ENCODE measurements around the gene KRT72. TPM values are rescaled to one million over a fixed set of nuclear protein-coding genes. Genes with fewer than 3 reads are reported as not detected.

Gene KRT72
- not detected for total RNA-seq

DNA sequence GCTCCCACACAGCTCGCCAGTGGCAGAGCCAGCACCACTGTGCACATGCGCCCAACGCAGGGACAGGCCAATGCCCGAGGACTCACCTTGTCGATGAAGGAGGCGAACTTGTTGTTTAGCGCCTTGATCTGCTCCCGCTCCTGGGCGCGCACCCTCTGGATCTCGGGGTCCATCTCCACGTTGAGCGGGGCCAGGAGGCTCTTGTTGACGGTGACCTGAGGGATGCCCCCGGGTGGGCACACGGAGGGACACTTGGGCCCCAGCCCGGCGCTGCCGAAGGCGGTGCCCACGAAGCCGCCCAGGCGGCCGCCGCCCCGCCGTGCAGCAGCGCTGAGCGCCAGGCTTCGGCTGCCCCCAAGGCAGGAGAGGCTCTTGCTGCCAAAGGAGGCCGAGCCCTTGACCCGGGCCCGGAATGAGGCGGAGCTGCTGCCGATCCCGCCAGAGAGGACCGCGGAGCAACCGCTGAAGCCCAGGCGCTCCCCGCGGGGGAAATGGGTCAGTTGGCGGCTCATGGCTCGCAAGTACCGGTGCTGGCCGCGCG lies at the start of gene KRT72:
KRT72 (minus strand) TSS at position 523 of the 541 bp plus-strand sequence; CDS start at position 512, 11 bp downstream.
- H3K4me1 ChIP-seq: no peaks in the 10 kb centered on the region
- intact Hi-C loops (cut with DNase I): no loop called here
- DNase-seq (ENCODE audit: extremely low spot score): peak; percentile 82
- H3K36me3 ChIP-seq: no peaks in the 10 kb centered on the region
- H3K4me3 ChIP-seq: no peak within 1 kb of the TSS
- peaks cover 0 to 56% (median 9%) of the 10 kb centered on the region in 4 donors for H3K27me3 ChIP-seq
- TF ChIP-seq CTCF (IDR thresholded peaks at IDR 0.05) (no peak), EP300 (IDR thresholded peaks at IDR 0.05) (no peak), POLR2A (IDR thresholded peaks at IDR 0.05; ENCODE audit: low read depth) (no peak), POLR2AphosphoS5 (IDR thresholded peaks at IDR 0.05) (no peak)
- H3K9me3 ChIP-seq: no peaks in the 10 kb centered on the region
- H3K27ac ChIP-seq (replicated peaks in 1 of 4): no peak within 1 kb of the TSS
- WGBS: 44% methylated on average over 14 of the region's 48 CpGs

- no peak overlapping the region for H3K4me3 ChIP-seq
Measured at GRCh38 chr12:52650520-52651081, 49.3 kb upstream of the KRT72 start.

DNA sequence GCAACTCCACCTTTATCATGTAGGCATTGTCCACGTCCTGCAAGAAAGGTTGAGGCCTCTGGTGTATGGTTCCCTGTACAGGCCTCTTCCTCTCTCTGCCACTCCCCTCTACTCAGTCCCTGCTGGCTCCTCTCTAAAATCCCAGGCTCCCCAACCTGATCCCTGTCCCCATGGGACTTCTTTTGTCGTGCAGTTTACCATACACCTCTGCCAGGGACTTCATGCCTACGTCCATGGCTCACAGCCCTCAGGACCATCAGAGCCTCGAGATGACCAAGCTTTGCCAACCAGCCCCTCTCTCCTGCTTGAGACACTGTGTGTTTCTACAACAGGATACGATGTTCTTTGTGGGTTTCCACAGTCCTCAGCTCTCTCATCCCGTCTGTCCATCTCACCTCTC lies 47.8 kb upstream of the KRT72 start:
- peaks cover 0 to 12% (median 0%) of the 10 kb centered on the region in 4 donors for H3K27me3 ChIP-seq
- no peak for DNase-seq (ENCODE audit: extremely low spot score)
- WGBS: 80% methylated on average over 6 of the region's 6 CpGs
- H3K4me3 ChIP-seq: no peak overlapping the region
- no peak overlapping the region for H3K27ac ChIP-seq (replicated peaks in 1 of 4)
- no peaks in the 10 kb centered on the region for H3K9me3 ChIP-seq
- intact Hi-C loops (cut with DNase I): no loop called here
- no peaks in the 10 kb centered on the region for H3K36me3 ChIP-seq
- H3K4me1 ChIP-seq: no peaks in the 10 kb centered on the region
- TF ChIP-seq POLR2AphosphoS5 (IDR thresholded peaks at IDR 0.05): no peak

More at GRCh38 chr12:52650520-52651081, 49.3 kb upstream of the KRT72 start:
- Histone ChIP-seq H3K36me3 (no peaks in the 10 kb centered on the region), H3K27ac (replicated peaks in 1 of 4) (no peak overlapping the region), H3K9me3 (no peaks in the 10 kb centered on the region), H3K27me3 (peaks cover 0 to 27% (median 0%) of the 10 kb centered on the region in 4 donors), H3K4me1 (no peaks in the 10 kb centered on the region)
- TF ChIP-seq POLR2A (IDR thresholded peaks at IDR 0.05; ENCODE audit: low read depth): no peak
- no peak for TF ChIP-seq CTCF (IDR thresholded peaks at IDR 0.05)
- TF ChIP-seq EP300 (IDR thresholded peaks at IDR 0.05): no peak
- no peak for TF ChIP-seq POLR2AphosphoS5 (IDR thresholded peaks at IDR 0.05)
- no peak for DNase-seq (ENCODE audit: extremely low spot score)
- intact Hi-C loops (cut with DNase I): no loop called here
- WGBS: 80% methylated on average over 11 of the region's 12 CpGs

GRCh38 chr12:52648012-52648550 lies 46.8 kb upstream of the KRT72 start:
- Histone ChIP-seq H3K36me3 (no peaks in the 10 kb centered on the region), H3K27me3 (peaks cover 0 to 9% (median 0%) of the 10 kb centered on the region in 4 donors), H3K4me1 (no peaks in the 10 kb centered on the region), H3K27ac (replicated peaks in 1 of 4) (no peak overlapping the region), H3K4me3 (no peak overlapping the region), H3K9me3 (no peaks in the 10 kb centered on the region)
- DNase-seq (ENCODE audit: extremely low spot score): peak; percentile 86
- 95% methylated on average over 7 of the region's 8 CpGs for WGBS
- no peak for TF ChIP-seq POLR2A (IDR thresholded peaks at IDR 0.05; ENCODE audit: low read depth)
- no peak for TF ChIP-seq CTCF (IDR thresholded peaks at IDR 0.05)
- no peak for TF ChIP-seq EP300 (IDR thresholded peaks at IDR 0.05)
- TF ChIP-seq POLR2AphosphoS5 (IDR thresholded peaks at IDR 0.05): no peak
- intact Hi-C loops (cut with DNase I): no loop called here

GRCh38 chr12:52647601-52648000 lies 46.3 kb upstream of the KRT72 start:
- Histone ChIP-seq H3K36me3 (no peaks in the 10 kb centered on the region), H3K9me3 (no peaks in the 10 kb centered on the region), H3K4me1 (no peaks in the 10 kb centered on the region), H3K27ac (replicated peaks in 1 of 4) (no peak overlapping the region), H3K27me3 (peaks cover 0 to 9% (median 0%) of the 10 kb centered on the region in 4 donors), H3K4me3 (no peak overlapping the region)
- WGBS: 88% methylated on average over 9 of the region's 9 CpGs
- DNase-seq (ENCODE audit: extremely low spot score): peak; percentile 50
- no peak for TF ChIP-seq POLR2AphosphoS5 (IDR thresholded peaks at IDR 0.05)
- intact Hi-C loops (cut with DNase I): no loop called here

Measured in esophagus muscularis mucosa (tissue), 4 donors.